HUES6 (cell line): ENCODE data around the gene FOXS1.
A peak's percentile ranks its signal among the peaks of the same experiment; 100 is the strongest.

Source experiments
- H3K27ac ChIP-seq: 2 replicates; pipeline ENCODE4 v1.7.0; 2013; ENCODE audit warnings: low read depth, mild to moderate bottlenecking, low read length, inconsistent platforms
- H3K27me3 ChIP-seq: 2 replicates; pipeline ENCODE4 v1.6.1; 2013; ENCODE audit warnings: low read length; ENCODE audit not compliant: control insufficient read depth, insufficient read depth
- H3K36me3 ChIP-seq: 2 replicates; pipeline ENCODE4 v1.6.1; 2013; ENCODE audit warnings: low read length; ENCODE audit not compliant: control insufficient read depth, insufficient read depth
- H3K4me1 ChIP-seq: 2 replicates; pipeline ENCODE4 v1.6.1; 2013; ENCODE audit warnings: low read length; ENCODE audit not compliant: control insufficient read depth, insufficient read depth
- H3K4me3 ChIP-seq: 2 replicates; pipeline ENCODE4 v1.5.1; 2013; ENCODE audit warnings: low read depth, low read length
- H3K9ac ChIP-seq: one replicate; pipeline ENCODE4 v1.6.1; 2013; ENCODE audit warnings: mild to moderate bottlenecking, low read length
- H3K9me3 ChIP-seq: 2 replicates; pipeline ENCODE4 v1.6.1; 2013; ENCODE audit warnings: low read depth, low read length; ENCODE audit not compliant: control insufficient read depth, insufficient read depth

FOXS1 gene

DNA sequence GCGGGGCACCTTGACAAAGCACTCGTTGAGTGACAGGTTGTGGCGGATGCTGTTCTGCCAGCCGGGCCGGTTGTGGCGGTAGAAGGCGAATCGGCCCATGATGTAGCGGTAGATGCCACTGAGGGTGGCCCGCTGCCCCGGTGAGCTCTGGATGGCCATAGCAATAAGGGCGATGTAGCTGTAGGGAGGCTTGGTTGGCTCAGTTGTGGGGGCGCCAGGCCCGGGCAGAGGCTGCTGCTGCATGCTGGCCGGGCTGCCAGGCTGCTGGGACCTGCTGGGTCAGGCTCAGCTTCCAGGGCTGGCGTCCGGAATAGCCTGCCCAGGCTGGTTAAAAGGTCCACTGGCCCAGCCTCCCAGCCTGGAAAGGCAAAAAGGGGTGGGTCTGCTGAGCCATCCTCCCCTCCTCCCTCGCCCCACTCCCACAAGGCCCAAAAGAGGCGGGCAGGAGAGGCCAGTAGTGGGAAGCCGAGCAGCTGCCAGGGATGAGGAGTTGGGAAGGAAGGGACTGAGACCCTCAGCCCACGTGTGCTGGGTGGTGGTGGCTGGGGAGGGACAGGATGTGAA, at the start of gene FOXS1:
Gene FOXS1 (minus strand): TSS at position 305 of the 564 bp plus-strand sequence. CDS start 62 bp downstream, at position 243.
- Histone ChIP-seq H3K4me3 (no peak within 1 kb of the TSS), H3K36me3 (no peaks in the 10 kb centered on the region), H3K27me3 (peaks cover 24% of the 10 kb centered on the region), H3K9ac (no peak within 1 kb of the TSS), H3K4me1 (peaks cover 46% of the 10 kb centered on the region), H3K9me3 (no peaks in the 10 kb centered on the region), H3K27ac (no peak within 1 kb of the TSS)

DNA sequence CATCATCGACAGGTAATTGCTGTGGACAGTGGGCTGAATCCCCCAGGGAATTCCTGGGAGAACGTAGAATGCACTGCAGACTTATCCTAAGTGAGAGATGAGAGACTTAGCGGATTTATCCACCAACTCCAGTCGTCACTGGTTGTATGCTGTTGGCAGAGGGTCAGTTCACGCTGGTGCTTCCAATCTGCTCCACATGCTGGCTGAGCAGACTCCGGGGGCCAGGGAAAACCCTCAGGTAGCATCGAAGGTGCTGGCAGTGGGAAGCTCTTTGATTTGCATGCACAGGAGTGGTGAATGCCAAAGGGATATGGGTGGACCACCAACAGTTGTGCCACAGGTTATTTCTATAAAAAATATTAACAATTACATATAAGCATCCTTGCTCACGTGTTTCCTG, 45.2 kb upstream of the FOXS1 start:
- H3K27me3 ChIP-seq: no peaks in the 10 kb centered on the region; the same call in 1 of the 2 replicates
- H3K9me3 ChIP-seq: no peaks in the 10 kb centered on the region
- no peaks in the 10 kb centered on the region for H3K4me1 ChIP-seq
- H3K27ac ChIP-seq: no peak overlapping the region
- H3K4me3 ChIP-seq: no peak overlapping the region
- no peak overlapping the region for H3K9ac ChIP-seq
- H3K36me3 ChIP-seq: no peaks in the 10 kb centered on the region

DNA sequence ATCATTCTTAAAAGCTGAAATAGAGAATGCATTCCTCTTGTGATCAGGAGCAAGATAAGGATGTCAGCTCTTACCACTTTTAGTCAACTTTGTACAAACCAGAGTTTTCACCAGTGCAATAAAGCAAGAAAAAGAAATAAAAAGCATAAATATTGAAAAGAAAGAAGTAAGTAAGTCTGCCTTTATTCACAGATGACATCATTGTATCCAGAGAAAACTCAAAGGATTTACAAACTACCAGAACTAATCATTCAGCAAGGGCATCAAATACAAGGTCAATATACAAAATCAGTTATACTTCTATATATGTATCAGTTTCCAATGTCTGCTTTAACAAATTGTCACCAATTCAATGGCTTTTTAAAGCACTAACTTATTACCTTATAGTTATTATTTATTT, 38.4 kb upstream of the FOXS1 start:
- no peaks in the 10 kb centered on the region for H3K27me3 ChIP-seq
- no peaks in the 10 kb centered on the region for H3K36me3 ChIP-seq
- no peak overlapping the region for H3K9ac ChIP-seq
- no peak overlapping the region for H3K27ac ChIP-seq
- no peaks in the 10 kb centered on the region for H3K9me3 ChIP-seq
- H3K4me3 ChIP-seq: no peak overlapping the region
- H3K4me1 ChIP-seq: no peaks in the 10 kb centered on the region

DNA sequence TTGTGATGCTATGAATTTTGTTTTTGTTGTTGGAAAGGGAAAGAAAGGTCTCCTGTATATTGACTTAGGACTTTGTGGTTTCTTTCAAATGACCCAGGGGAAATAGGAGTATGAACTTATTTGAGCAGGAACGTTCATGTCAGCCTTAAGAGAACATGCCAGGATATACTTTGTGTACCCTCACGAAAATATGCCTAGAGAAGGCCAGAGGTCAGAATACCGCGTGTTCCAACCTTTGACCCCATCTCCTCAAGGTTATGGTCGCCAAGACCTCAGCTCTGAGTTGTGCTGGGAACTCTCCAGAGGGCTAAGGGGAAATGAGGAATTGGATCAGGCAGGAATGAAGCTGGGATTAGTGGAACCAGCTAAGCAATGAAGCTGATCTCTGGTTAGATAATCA, 36.5 kb upstream of the FOXS1 start:
- H3K36me3 ChIP-seq: no peaks in the 10 kb centered on the region
- no peak overlapping the region for H3K4me3 ChIP-seq
- H3K27ac ChIP-seq: no peak overlapping the region
- H3K9me3 ChIP-seq: no peaks in the 10 kb centered on the region
- peaks cover 5% of the 10 kb centered on the region; the same call in 1 of the 2 replicates for H3K27me3 ChIP-seq
- H3K9ac ChIP-seq: no peak overlapping the region
- no peaks in the 10 kb centered on the region for H3K4me1 ChIP-seq

DNA sequence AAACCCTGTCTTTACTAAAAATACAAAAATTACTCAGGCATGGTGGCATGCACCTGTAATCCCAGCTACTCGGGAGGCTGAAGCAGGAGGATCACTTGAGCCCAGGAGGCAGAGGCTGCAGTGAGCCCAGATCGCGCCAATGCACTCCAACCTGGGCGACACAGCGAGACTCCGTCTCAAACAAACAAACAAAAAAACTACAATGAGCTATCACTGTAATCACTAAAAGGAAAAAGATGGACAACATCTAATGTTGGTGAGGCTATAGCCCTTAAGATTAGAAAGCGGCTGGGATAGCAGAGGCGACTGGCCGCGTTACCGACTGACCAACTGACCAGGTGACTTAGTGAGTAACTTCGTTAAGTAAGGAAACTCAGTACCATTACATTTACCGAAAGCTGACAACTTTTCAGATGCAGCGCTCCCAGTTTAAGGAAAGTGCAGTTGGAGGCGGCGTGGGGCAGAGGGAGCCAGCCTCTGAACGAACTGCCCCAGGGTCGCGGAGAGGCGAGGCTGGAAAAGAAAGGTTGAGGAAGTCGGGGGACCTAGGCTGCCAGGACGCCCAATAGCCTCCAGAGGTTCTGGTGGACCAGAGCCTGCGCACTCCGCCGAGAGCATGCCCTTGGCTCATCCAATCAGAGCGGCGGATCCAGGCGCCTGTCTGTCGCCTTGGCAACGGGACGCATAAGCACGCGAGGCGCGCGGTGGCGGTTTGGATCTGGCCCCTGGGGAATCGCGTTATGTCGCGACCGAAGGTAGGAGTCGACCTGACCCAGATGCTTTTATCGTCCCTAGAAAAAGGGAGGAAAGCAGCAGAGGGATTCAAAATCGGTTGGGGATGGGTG, 34.0 kb upstream of the FOXS1 start:
- peaks cover 5% of the 10 kb centered on the region; the same call in 1 of the 2 replicates for H3K27me3 ChIP-seq
- H3K9ac ChIP-seq: peak overlapping the region; percentile 16
- H3K4me1 ChIP-seq: no peaks in the 10 kb centered on the region
- H3K27ac ChIP-seq: no peak overlapping the region
- H3K4me3 ChIP-seq: peak overlapping the region; percentile 69
- no peaks in the 10 kb centered on the region for H3K9me3 ChIP-seq
- H3K36me3 ChIP-seq: no peaks in the 10 kb centered on the region

DNA sequence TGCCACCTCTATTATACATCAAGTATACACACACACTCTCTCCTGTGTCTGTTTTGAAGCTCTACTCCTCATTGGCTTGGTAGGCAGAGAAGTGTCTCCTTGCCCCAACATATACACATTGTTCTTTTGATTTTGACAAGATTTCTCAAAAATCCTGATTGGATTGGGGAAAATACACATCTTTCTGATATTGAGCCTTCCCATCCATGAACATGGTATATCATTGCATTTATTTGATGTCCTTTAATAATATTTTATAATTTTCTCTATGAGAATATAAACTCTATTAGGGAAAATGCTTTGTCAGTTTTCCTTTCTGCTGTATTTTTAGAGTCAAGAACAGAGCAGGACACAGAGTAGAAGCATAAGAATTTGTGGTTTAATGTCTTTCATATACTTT, 32.3 kb upstream of the FOXS1 start:
- H3K27me3 ChIP-seq: peaks cover 13% of the 10 kb centered on the region; the same call in 1 of the 2 replicates
- H3K27ac ChIP-seq: no peak overlapping the region
- no peaks in the 10 kb centered on the region for H3K4me1 ChIP-seq
- H3K36me3 ChIP-seq: no peaks in the 10 kb centered on the region
- H3K9me3 ChIP-seq: no peaks in the 10 kb centered on the region
- no peak overlapping the region for H3K9ac ChIP-seq
- H3K4me3 ChIP-seq: no peak overlapping the region

DNA sequence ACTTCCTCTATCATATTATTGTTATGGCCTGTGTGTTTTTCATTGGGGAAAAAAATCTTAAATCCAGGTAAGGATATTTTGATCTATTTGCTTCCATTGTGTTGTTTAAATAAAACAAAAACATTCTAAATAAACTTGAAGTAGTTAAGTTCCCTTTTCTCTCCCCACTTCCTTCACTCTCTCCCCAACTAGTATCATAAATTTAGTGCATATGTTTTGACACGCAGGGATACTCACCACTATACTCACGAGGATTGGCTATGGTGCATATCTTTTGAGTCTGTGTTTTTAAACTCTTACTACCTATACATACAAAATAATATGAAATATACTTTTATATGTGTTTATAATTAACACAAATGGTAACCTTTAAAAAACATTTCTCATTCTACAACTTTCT, 30.3 kb upstream of the FOXS1 start:
- no peak overlapping the region for H3K27ac ChIP-seq
- H3K9me3 ChIP-seq: no peaks in the 10 kb centered on the region
- no peak overlapping the region for H3K9ac ChIP-seq
- no peaks in the 10 kb centered on the region for H3K36me3 ChIP-seq
- peaks cover 33% of the 10 kb centered on the region for H3K27me3 ChIP-seq
- no peak overlapping the region for H3K4me3 ChIP-seq
- H3K4me1 ChIP-seq: 0 out of 2 replicates have a peak, but pooled peaks cover 4% of the 10 kb centered on the region

DNA sequence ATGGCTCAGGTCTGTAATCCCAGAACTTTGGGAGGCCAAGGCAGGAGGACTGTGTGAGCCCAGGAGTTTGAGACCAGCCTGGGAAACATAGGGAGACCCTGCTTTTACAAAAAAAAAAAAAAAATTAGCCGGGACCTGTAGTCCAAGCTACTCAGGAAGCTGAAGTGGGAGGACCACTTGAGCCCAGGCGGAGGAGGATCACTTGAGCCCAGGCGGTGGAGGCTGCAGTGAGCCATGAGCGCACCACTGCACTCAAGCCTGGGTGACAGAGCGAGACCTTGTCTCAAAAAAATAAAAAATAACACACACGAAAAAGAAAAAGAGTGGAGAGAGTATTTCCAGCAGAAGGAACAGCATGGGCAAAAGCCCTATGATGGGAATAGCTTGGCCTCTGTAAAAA, 27.0 kb upstream of the FOXS1 start:
- H3K27ac ChIP-seq: no peak overlapping the region
- no peak overlapping the region for H3K4me3 ChIP-seq
- no peaks in the 10 kb centered on the region for H3K36me3 ChIP-seq
- 0 out of 2 replicates have a peak, but pooled peaks cover 4% of the 10 kb centered on the region for H3K4me1 ChIP-seq
- H3K9ac ChIP-seq: no peak overlapping the region
- no peaks in the 10 kb centered on the region for H3K9me3 ChIP-seq
- H3K27me3 ChIP-seq: peaks cover 55% of the 10 kb centered on the region

DNA sequence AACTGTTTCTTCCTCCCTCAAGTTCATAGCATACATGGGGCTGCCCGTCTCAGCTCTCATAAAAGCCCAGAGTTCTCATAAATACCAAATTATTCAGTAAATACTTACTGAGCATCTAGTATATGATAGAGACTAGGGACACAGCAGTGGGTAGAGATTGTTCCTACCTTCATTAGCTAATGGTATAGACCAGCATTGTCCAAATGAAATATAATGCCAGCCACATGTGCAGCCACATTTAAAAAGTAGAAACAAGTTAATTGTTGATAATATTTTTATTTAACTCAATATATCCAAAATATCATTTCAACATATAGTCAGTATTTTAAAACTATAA, 26.2 kb upstream of the FOXS1 start:
- H3K4me3 ChIP-seq: no peak overlapping the region
- H3K9me3 ChIP-seq: no peaks in the 10 kb centered on the region
- H3K36me3 ChIP-seq: no peaks in the 10 kb centered on the region
- no peak overlapping the region for H3K9ac ChIP-seq
- H3K27ac ChIP-seq: no peak overlapping the region
- H3K27me3 ChIP-seq: peaks cover 62% of the 10 kb centered on the region
- H3K4me1 ChIP-seq: 0 out of 2 replicates have a peak, but pooled peaks cover 4% of the 10 kb centered on the region

DNA sequence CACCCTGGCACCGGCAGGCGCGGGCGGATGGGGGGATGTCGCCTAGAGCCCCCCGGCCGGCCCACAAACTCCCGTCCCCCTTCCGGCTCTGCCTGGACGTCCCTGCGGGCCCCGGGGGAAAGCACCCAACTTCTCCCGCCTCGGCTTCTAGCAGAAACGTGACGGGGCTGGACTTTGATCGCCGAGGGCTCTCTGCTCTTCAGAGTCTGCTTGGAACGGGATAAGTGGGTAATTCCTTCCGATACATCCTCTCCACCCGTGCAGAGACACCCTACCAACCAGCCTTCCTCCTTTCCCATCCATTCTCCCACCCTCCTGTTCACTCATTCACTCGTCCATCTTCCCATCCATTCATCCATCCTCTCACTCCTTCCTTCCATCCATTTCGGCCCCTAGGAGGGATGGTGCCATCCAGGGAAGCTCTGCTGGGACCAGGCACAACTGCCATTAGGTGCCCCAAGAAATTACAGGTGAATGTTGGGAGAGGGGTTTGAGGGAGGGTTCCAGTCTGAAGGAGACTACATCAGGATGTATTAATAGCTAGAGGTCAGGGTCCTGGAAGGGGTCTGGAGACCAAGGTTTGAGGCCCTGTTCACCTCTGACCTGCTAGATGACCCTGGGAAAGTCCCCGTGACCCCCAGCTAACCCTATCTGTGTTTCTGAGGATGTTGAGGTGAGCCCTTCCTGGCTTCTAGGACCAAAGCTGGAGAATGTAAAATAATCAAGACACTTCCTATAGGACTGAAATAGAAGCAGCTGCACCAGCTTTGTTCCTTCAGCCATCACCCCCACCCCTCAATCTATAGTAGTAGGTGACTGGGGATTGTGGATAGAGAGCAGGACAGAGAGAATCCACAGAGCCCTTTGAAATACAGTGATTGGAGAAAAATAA, 25.6 kb upstream of the FOXS1 start:
- Histone ChIP-seq H3K4me3 (peak overlapping the region; percentile 87), H3K9me3 (no peaks in the 10 kb centered on the region), H3K36me3 (no peaks in the 10 kb centered on the region), H3K4me1 (0 out of 2 replicates have a peak, but pooled peaks cover 4% of the 10 kb centered on the region), H3K9ac (no peak overlapping the region), H3K27me3 (peaks cover 62% of the 10 kb centered on the region), H3K27ac (no peak overlapping the region)
